Sigmoid colon (tissue), 7 donors: ENCODE measurements around the gene PIF1. TPM values are rescaled to one million over a fixed set of nuclear protein-coding genes. Genes with fewer than 3 reads are reported as not detected.

Source experiments
- DNase-seq: peaks from one replicate; pipeline ENCODE4 v3.0.0-alpha.2; 2019
- H3K27ac ChIP-seq, 4 donors: fragments of 200-600 bp; sonication (generic); one replicate each; pipeline ENCODE4 v1.5.1; 2016 to 2019; ENCODE audit warnings: mild to moderate bottlenecking in 1 of 4
- H3K27me3 ChIP-seq, 3 donors: fragments of 200-600 bp; sonication (generic); one replicate each; pipeline ENCODE4 v1.5.1; 2019; ENCODE audit warnings: mild to moderate bottlenecking in 1 of 3
- H3K36me3 ChIP-seq, 4 donors: fragments of 200-600 bp; sonication (generic); one replicate each; pipeline ENCODE4 v1.5.1; 2016 to 2019
- H3K4me1 ChIP-seq, 4 donors: fragments of 200-600 bp; sonication (generic); one replicate each; pipeline ENCODE4 v1.5.1; 2017 to 2019
- H3K4me3 ChIP-seq, 4 donors: fragments of 200-600 bp; sonication (generic); one replicate each; pipeline ENCODE4 v1.5.1; 2017 to 2019; ENCODE audit warnings: mild to moderate bottlenecking in 2 of 4, moderate library complexity in 1 of 4
- H3K9me3 ChIP-seq, 4 donors: fragments of 200-600 bp in 3 of 4; sonication (generic) in 3 of 4; one replicate each; pipeline versions ENCODE4 v1.5.1 to v1.6.1; 2013 to 2019
- EP300 ChIP-seq, 4 donors: sonication (generic); formaldehyde crosslinking; IDR thresholded peaks; one replicate each; pipeline ENCODE4 v1.6.1; 2017; ENCODE audit warnings: antibody characterized with exemption in 4 of 4
- POLR2A ChIP-seq, 2 donors: fragments of 450-650 bp; IDR thresholded peaks; one replicate each; pipeline ENCODE4 v1.6.1; 2016; ENCODE audit warnings: antibody characterized with exemption in 2 of 2, mild to moderate bottlenecking in 2 of 2, moderate library complexity in 2 of 2
- POLR2AphosphoS5 ChIP-seq, 4 donors: sonication (generic); formaldehyde crosslinking; IDR thresholded peaks; one replicate each; pipeline ENCODE4 v1.6.1; 2017; ENCODE audit warnings: antibody characterized with exemption in 4 of 4
- WGBS, 2 donors: extraction: QIAGEN DNeasy Blood & Tissue Kit; methylation state at CpG; one replicate each; pipeline ENCODE4 v1.1.7; 2013; 5-methylcytosine and 5-hydroxymethylcytosine counted together
- intact Hi-C: fragments of 100-400 bp; cut with DNase I; formaldehyde crosslinking; loops from one replicate; pipeline ENCODE4 v1.15.1; 2023
- polyA plus RNA-seq, 3 donors: library from polyadenylated mRNA; stranded (reverse); fragments of 200-250 nt; gene quantifications; one replicate each; pipeline ENCODE4 v1.2.3, GENCODE V29; 2013
- total RNA-seq, 4 donors: library from RNA; depleted of rRNA; stranded (reverse); fragments of >200 nt; gene quantifications; one replicate each; pipeline ENCODE4 v1.1.0, GENCODE V29; 2016
- TF ChIP-seq, protein P1 (sequence below), 4 experiments: fragments of 450-650 bp in 3 of 4; fragments of 200-600 bp in 1 of 4; IDR thresholded peaks; one replicate each; pipeline ENCODE4 v1.5.1; 2016 to 2019; ENCODE audit warnings: antibody characterized with exemption in 4 of 4, mild to moderate bottlenecking in 3 of 4, moderate library complexity in 2 of 4
- donor health status: healthy with polysubstance abuse.
- donor health status: Bipolar disorder and iron deficiency.
- donor health status: healthy.

The PIF1 gene
- total and polyA plus RNA-seq, 7 donors, result 0.69 to 12.9 (median 2.4) TPM

DNA sequence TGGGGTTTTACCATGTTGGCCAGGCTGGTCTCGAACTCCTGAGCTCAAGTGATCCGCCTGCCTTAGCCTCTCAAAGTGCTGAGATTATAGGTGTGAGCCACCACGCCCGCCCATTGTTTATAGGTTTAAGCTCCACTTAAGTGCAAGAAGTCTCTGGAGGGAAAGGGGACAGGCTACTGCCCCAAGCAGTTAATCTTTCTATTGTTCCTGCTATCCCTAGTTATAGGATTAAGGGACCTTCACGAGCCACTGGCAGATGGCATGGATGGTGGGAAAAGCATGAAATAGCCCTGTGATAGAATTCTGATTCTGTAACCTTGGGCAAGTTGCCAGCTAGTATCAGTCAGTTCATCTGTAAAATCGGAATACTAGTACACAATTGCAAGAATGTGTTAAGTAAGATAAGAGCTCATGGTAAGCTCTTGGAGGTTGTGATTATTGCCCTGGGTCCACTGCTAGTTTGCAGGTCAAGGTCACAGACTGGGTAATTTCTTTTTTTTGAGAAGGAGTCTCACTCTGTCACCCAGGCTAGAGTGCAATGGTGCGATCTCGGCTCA, 44.8 kb downstream of the PIF1 start:
- H3K27me3 ChIP-seq, result no peaks in the 10 kb centered on the region
- TF ChIP-seq POLR2A (IDR thresholded peaks at IDR 0.05) (no peak), EP300 (IDR thresholded peaks at IDR 0.05) (no peak), POLR2AphosphoS5 (IDR thresholded peaks at IDR 0.05) (no peak)
- TF ChIP-seq, protein P1, sequence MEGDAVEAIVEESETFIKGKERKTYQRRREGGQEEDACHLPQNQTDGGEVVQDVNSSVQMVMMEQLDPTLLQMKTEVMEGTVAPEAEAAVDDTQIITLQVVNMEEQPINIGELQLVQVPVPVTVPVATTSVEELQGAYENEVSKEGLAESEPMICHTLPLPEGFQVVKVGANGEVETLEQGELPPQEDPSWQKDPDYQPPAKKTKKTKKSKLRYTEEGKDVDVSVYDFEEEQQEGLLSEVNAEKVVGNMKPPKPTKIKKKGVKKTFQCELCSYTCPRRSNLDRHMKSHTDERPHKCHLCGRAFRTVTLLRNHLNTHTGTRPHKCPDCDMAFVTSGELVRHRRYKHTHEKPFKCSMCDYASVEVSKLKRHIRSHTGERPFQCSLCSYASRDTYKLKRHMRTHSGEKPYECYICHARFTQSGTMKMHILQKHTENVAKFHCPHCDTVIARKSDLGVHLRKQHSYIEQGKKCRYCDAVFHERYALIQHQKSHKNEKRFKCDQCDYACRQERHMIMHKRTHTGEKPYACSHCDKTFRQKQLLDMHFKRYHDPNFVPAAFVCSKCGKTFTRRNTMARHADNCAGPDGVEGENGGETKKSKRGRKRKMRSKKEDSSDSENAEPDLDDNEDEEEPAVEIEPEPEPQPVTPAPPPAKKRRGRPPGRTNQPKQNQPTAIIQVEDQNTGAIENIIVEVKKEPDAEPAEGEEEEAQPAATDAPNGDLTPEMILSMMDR (IDR thresholded peaks at IDR 0.05), result no peak
- peaks cover 0 to 23% (median 16%) of the 10 kb centered on the region in 4 donors for H3K4me1 ChIP-seq
- no peak overlapping the region for H3K27ac ChIP-seq
- no peaks in the 10 kb centered on the region for H3K36me3 ChIP-seq
- 65 to 83% methylated on average over 8 of the region's 8 CpGs for WGBS, 2 donors
- DNase-seq, result no peak
- intact Hi-C loops, result no loop called here
- no peaks in the 10 kb centered on the region for H3K9me3 ChIP-seq
- no peak overlapping the region for H3K4me3 ChIP-seq

DNA sequence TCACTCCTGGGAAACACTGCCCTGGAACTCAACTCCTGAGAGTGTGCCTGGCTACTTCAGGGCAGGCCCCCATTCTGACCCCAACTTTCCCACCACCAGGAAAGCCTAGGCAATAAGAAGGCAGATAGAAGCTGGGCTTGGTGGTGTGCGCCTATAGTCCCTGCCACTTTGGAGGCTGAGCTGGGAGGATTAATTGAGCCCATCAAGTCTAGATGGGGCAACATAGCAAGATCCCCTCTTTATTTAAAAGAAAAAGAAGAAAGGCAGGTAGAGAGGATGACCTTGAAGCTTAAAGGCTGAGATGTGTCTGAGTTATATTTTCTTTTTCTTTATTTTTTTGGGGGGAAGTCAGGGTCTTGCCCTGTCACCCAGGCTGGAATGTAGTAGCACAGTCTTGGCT, 45.8 kb downstream of the PIF1 start:
- intact Hi-C loops, result loop anchor here (5.0 kb wide), 1 partner anchor 37 kb away; no protein-coding TSS in a partner anchor

GRCh38 chr15:64779024-64779423, 46.4 kb downstream of the PIF1 start:
- WGBS, 2 donors, result 76 to 82% methylated on average over 2 of the region's 2 CpGs
- Histone ChIP-seq H3K27ac (peak overlapping the region in 1 of 4 donors; percentile 95), H3K27me3 (no peaks in the 10 kb centered on the region), H3K4me1 (peaks cover 0 to 23% (median 16%) of the 10 kb centered on the region in 4 donors), H3K36me3 (no peaks in the 10 kb centered on the region), H3K4me3 (no peak overlapping the region), H3K9me3 (no peaks in the 10 kb centered on the region)
- intact Hi-C loops, result loop anchor here (5.0 kb wide), 1 partner anchor 37 kb away; no protein-coding TSS in a partner anchor
- DNase-seq, result no peak
- TF ChIP-seq EP300 (IDR thresholded peaks at IDR 0.05) (no peak), POLR2A (IDR thresholded peaks at IDR 0.05) (no peak), POLR2AphosphoS5 (IDR thresholded peaks at IDR 0.05) (no peak)
- TF ChIP-seq, protein P1 (IDR thresholded peaks at IDR 0.05), result no peak

More for the DNA sequence above, 45.8 kb downstream of the PIF1 start:
- no peaks in the 10 kb centered on the region for H3K36me3 ChIP-seq
- no peak overlapping the region for H3K4me3 ChIP-seq
- H3K4me1 ChIP-seq, result peaks cover 0 to 23% (median 16%) of the 10 kb centered on the region in 4 donors
- H3K27ac ChIP-seq, result no peak overlapping the region
- no peaks in the 10 kb centered on the region for H3K9me3 ChIP-seq
- no peaks in the 10 kb centered on the region for H3K27me3 ChIP-seq
- WGBS, 2 donors, result 94 to 96% methylated on average over 1 of the region's 1 CpG
- no peak for DNase-seq
- TF ChIP-seq, protein P1 (IDR thresholded peaks at IDR 0.05), result no peak

- peak; percentile 75 for DNase-seq
- H3K9me3 ChIP-seq, result no peaks in the 10 kb centered on the region
- H3K27ac ChIP-seq, result peak overlapping the region; percentile 95 to 99 (median 96)
- intact Hi-C loops, result loop anchor here (2.0 to 5.0 kb wide), 2 partner anchors 24 to 34 kb away; no protein-coding TSS in a partner anchor
- no peaks in the 10 kb centered on the region for H3K36me3 ChIP-seq
- WGBS, 2 donors, result 33 to 40% methylated on average over 25 of the region's 25 CpGs
- peak overlapping the region; percentile 52 to 96 (median 90) for H3K4me3 ChIP-seq
- H3K4me1 ChIP-seq, result peaks cover 0 to 45% (median 35%) of the 10 kb centered on the region in 4 donors
- H3K27me3 ChIP-seq, result no peaks in the 10 kb centered on the region
- no peak for TF ChIP-seq POLR2AphosphoS5 (IDR thresholded peaks at IDR 0.05)
Measured at GRCh38 chr15:64776402-64776786, 49.1 kb downstream of the PIF1 start.

GRCh38 chr15:64775551-64776401, 49.7 kb downstream of the PIF1 start, which contains the start of gene RBPMS2:
Gene RBPMS2, minus strand, starts transcription at chr15:64775589. Its CDS starts 270 bp downstream, at chr15:64775319.
- 1% methylated on average over 85 to 87 of the region's 90 CpGs for WGBS, 2 donors
- peak; percentile 74 for DNase-seq
- Histone ChIP-seq H3K9me3 (no peaks in the 10 kb centered on the region), H3K4me3 (peak within 1 kb of the TSS; percentile 66 to 96 (median 90)), H3K4me1 (peaks cover 0 to 49% (median 38%) of the 10 kb centered on the region in 4 donors), H3K36me3 (no peaks in the 10 kb centered on the region), H3K27ac (peak within 1 kb of the TSS; percentile 95 to 99 (median 96)), H3K27me3 (no peaks in the 10 kb centered on the region)
- TF ChIP-seq POLR2A (IDR thresholded peaks at IDR 0.05) (peak in 1 of 2 donors; percentile 29), EP300 (IDR thresholded peaks at IDR 0.05) (no peak), POLR2AphosphoS5 (IDR thresholded peaks at IDR 0.05) (peak; percentile 9 to 69 (median 46))
- TF ChIP-seq, protein P1 (IDR thresholded peaks at IDR 0.05), result no peak
- intact Hi-C loops, result loop anchor here (2.0 to 5.0 kb wide), 2 partner anchors 25 to 33 kb away; no protein-coding TSS in a partner anchor
